Stomach smooth muscle (tissue), 2 donors: Measurements from ENCODE around the gene TXNDC11.
A peak's percentile ranks its signal among the peaks of the same experiment; 100 is the strongest.

Experiments
- H3K27ac ChIP-seq: one replicate; pipeline ENCODE4 v1.7.0; 2013; ENCODE audit warnings: mild to moderate bottlenecking, low read length, inconsistent platforms
- H3K27me3 ChIP-seq, 2 donors: one replicate each; pipeline ENCODE4 v1.7.0; 2013; ENCODE audit warnings: low read length in 2 of 2; ENCODE audit not compliant: insufficient read depth in 2 of 2, control insufficient read depth in 1 of 2
- H3K36me3 ChIP-seq, 2 donors: one replicate each; pipeline ENCODE4 v1.7.0; 2013; ENCODE audit warnings: low read length in 2 of 2; ENCODE audit not compliant: control insufficient read depth in 2 of 2, insufficient read depth in 2 of 2
- H3K4me1 ChIP-seq: one replicate; pipeline ENCODE4 v1.7.0; 2013; ENCODE audit warnings: low read length; ENCODE audit not compliant: control insufficient read depth, insufficient read depth
- H3K4me3 ChIP-seq, 2 donors: one replicate each; pipeline ENCODE4 v1.7.0; 2013; ENCODE audit warnings: low read length in 2 of 2
- H3K9ac ChIP-seq, 2 donors: one replicate each; pipeline ENCODE4 v1.7.0; 2013; ENCODE audit warnings: low read length in 2 of 2, mild to moderate bottlenecking in 1 of 2
- H3K9me3 ChIP-seq, 2 donors: one replicate each; pipeline ENCODE4 v1.7.0; 2013; ENCODE audit warnings: low read length in 2 of 2; ENCODE audit not compliant: control insufficient read depth in 2 of 2
- donor health status: healthy.
- donor health status: Pancreatic carcinoma.

Gene TXNDC11

GRCh38 chr16:11779074-11779473 lies 36.4 kb upstream of the TXNDC11 start:
- no peak overlapping the region for H3K9ac ChIP-seq
- no peaks in the 10 kb centered on the region for H3K9me3 ChIP-seq
- H3K4me1 ChIP-seq, result peaks cover 14% of the 10 kb centered on the region
- peaks cover 13 to 19% of the 10 kb centered on the region in 2 donors for H3K36me3 ChIP-seq
- no peaks in the 10 kb centered on the region for H3K27me3 ChIP-seq
- H3K4me3 ChIP-seq, result no peak overlapping the region
- H3K27ac ChIP-seq, result no peak overlapping the region

- no peaks in the 10 kb centered on the region for H3K9me3 ChIP-seq
- no peak overlapping the region for H3K4me3 ChIP-seq
- no peak overlapping the region for H3K27ac ChIP-seq
- H3K9ac ChIP-seq, result no peak overlapping the region
- no peaks in the 10 kb centered on the region for H3K4me1 ChIP-seq
- peaks cover 33 to 42% of the 10 kb centered on the region in 2 donors for H3K36me3 ChIP-seq
- no peaks in the 10 kb centered on the region for H3K27me3 ChIP-seq
Measured at GRCh38 chr16:11774065-11774626, 31.5 kb upstream of the TXNDC11 start.

GRCh38 chr16:11768849-11769248 lies 26.2 kb upstream of the TXNDC11 start:
- H3K4me3 ChIP-seq, result no peak overlapping the region
- no peaks in the 10 kb centered on the region for H3K27me3 ChIP-seq
- no peaks in the 10 kb centered on the region for H3K9me3 ChIP-seq
- H3K4me1 ChIP-seq, result no peaks in the 10 kb centered on the region
- peaks cover 40 to 49% of the 10 kb centered on the region in 2 donors for H3K36me3 ChIP-seq
- no peak overlapping the region for H3K27ac ChIP-seq
- H3K9ac ChIP-seq, result no peak overlapping the region

GRCh38 chr16:11762431-11762830 lies 19.8 kb upstream of the TXNDC11 start:
- H3K27ac ChIP-seq, result no peak overlapping the region
- no peak overlapping the region for H3K9ac ChIP-seq
- no peaks in the 10 kb centered on the region for H3K9me3 ChIP-seq
- peaks cover 40 to 54% of the 10 kb centered on the region in 2 donors for H3K36me3 ChIP-seq
- no peaks in the 10 kb centered on the region for H3K27me3 ChIP-seq
- peaks cover 2% of the 10 kb centered on the region for H3K4me1 ChIP-seq
- no peak overlapping the region for H3K4me3 ChIP-seq

GRCh38 chr16:11759997-11760396 lies 17.3 kb upstream of the TXNDC11 start:
- Histone ChIP-seq H3K27ac (no peak overlapping the region), H3K4me3 (no peak overlapping the region), H3K4me1 (peaks cover 2% of the 10 kb centered on the region), H3K9ac (no peak overlapping the region), H3K36me3 (peaks cover 41 to 50% of the 10 kb centered on the region in 2 donors), H3K9me3 (no peaks in the 10 kb centered on the region), H3K27me3 (no peaks in the 10 kb centered on the region)

- Histone ChIP-seq H3K36me3 (peaks cover 43 to 50% of the 10 kb centered on the region in 2 donors), H3K27me3 (no peaks in the 10 kb centered on the region), H3K4me3 (no peak overlapping the region), H3K27ac (no peak overlapping the region), H3K9me3 (no peaks in the 10 kb centered on the region), H3K9ac (no peak overlapping the region), H3K4me1 (peaks cover 2% of the 10 kb centered on the region)
Measured at GRCh38 chr16:11759163-11759834, 16.6 kb upstream of the TXNDC11 start.

GRCh38 chr16:11757671-11758545 lies 15.3 kb upstream of the TXNDC11 start:
- peak overlapping the region in 1 of 2 donors; percentile 1 for H3K9ac ChIP-seq
- H3K36me3 ChIP-seq, result peaks cover 45 to 47% of the 10 kb centered on the region in 2 donors

GRCh38 chr16:11756248-11756647 lies 13.6 kb upstream of the TXNDC11 start:
- Histone ChIP-seq H3K9me3 (no peaks in the 10 kb centered on the region), H3K9ac (no peak overlapping the region), H3K27ac (no peak overlapping the region), H3K4me1 (peaks cover 2% of the 10 kb centered on the region), H3K4me3 (no peak overlapping the region), H3K27me3 (no peaks in the 10 kb centered on the region), H3K36me3 (peaks cover 39 to 48% of the 10 kb centered on the region in 2 donors)

More at GRCh38 chr16:11757671-11758545, 15.3 kb upstream of the TXNDC11 start:
- H3K27me3 ChIP-seq, result no peaks in the 10 kb centered on the region
- no peak overlapping the region for H3K4me3 ChIP-seq
- peaks cover 2% of the 10 kb centered on the region for H3K4me1 ChIP-seq
- no peak overlapping the region for H3K27ac ChIP-seq
- H3K9me3 ChIP-seq, result no peaks in the 10 kb centered on the region

GRCh38 chr16:11755022-11755760 lies 12.5 kb upstream of the TXNDC11 start:
- peaks cover 41 to 52% of the 10 kb centered on the region in 2 donors for H3K36me3 ChIP-seq

GRCh38 chr16:11752856-11753255 lies 10.2 kb upstream of the TXNDC11 start:
- peaks cover 2% of the 10 kb centered on the region for H3K4me1 ChIP-seq
- no peaks in the 10 kb centered on the region for H3K9me3 ChIP-seq
- H3K36me3 ChIP-seq, result peaks cover 43 to 50% of the 10 kb centered on the region in 2 donors
- no peak overlapping the region for H3K4me3 ChIP-seq
- no peak overlapping the region for H3K27ac ChIP-seq
- H3K9ac ChIP-seq, result no peak overlapping the region
- no peaks in the 10 kb centered on the region for H3K27me3 ChIP-seq

More at GRCh38 chr16:11755022-11755760, 12.5 kb upstream of the TXNDC11 start:
- Histone ChIP-seq H3K4me3 (no peak overlapping the region), H3K27ac (no peak overlapping the region), H3K4me1 (peaks cover 2% of the 10 kb centered on the region), H3K9ac (no peak overlapping the region), H3K9me3 (no peaks in the 10 kb centered on the region), H3K27me3 (no peaks in the 10 kb centered on the region)
